BE2C (cell line): ENCODE results near the gene WDR83.
A peak's percentile ranks its signal among the peaks of the same experiment; 100 is the strongest.

Experiments used
- DNase-seq: peaks from one replicate; pipeline ENCODE4 v3.0.0-alpha.2; 2020
- H3K27me3 ChIP-seq: fragments of 250-450 bp; sonication (Bioruptor Pico); 2 replicates; pipeline ENCODE4 v1.5.1; 2020; ENCODE audit warnings: mild to moderate bottlenecking
- H3K36me3 ChIP-seq: fragments of 250-450 bp; sonication (Bioruptor Pico); 2 replicates; pipeline ENCODE4 v1.5.1; 2020; ENCODE audit warnings: mild to moderate bottlenecking
- H3K4me1 ChIP-seq: fragments of 250-450 bp; sonication (Bioruptor Pico); 2 replicates; pipeline ENCODE4 v1.5.1; 2020
- H3K4me3 ChIP-seq: 2 replicates; pipeline ENCODE4 v1.5.1; 2011; ENCODE audit warnings: low read depth, low read length
- H3K9me3 ChIP-seq: fragments of 250-450 bp; sonication (Bioruptor Pico); 2 replicates; pipeline ENCODE4 v1.5.1; 2020
- TF ChIP-seq, protein P1 (sequence below): IDR thresholded peaks from 2 replicates; pipeline ENCODE4 v1.5.1; 2012; ENCODE audit warnings: mild to moderate bottlenecking, low read depth, low read length

Gene WDR83

DNA sequence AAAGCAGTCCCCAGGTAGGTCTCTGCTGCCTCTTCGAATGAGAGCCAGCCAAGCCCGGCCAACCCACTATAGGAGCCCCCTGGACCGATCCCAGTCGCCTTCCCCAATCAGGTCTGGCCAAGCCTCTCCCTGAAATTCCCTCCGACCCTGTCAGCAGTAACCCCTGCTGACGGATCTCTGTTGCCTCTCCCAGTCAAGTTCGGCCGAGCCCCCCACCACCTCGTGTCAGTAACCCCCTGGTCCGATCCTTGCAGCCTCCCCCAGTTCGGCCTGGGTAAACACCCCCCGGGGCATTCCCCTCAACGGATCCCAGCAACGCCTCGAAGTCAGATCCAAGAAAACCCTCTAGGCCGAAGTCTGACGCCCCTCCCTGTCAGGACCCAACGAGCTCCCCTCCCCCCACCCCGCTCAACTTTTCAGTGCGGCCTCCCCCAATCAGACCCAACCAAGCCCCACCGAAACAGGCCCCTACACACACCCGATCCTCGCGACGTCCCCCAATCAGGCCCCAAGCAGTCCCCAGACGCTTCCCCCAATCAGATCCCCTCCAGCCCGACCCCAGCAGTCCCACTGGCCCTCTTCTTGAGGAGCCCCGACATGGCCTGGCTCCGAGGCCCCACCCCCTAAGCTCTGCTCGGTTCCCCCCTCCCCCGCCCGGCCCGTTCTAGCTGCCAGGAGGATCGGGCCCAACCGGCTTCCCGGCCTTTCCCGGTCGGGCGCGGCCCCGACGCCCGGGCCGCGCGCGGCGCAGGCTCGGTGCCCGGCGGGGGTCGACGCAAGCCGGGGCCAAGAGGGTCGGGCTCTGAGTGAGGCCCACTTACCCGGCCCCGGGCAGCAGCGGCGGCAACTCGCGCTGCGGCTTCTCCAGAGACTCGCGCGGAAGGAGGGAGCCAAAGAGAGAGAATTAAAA, 55.3 kb downstream of the WDR83 start:
- Histone ChIP-seq H3K4me3 (peak overlapping the region; percentile 93), H3K36me3 (peaks cover 39% of the 10 kb centered on the region), H3K9me3 (no peaks in the 10 kb centered on the region), H3K4me1 (no peaks in the 10 kb centered on the region; the same call in 1 of the 2 replicates), H3K27me3 (no peaks in the 10 kb centered on the region)
- DNase-seq = peak; percentile 61
- TF ChIP-seq, protein P1, sequence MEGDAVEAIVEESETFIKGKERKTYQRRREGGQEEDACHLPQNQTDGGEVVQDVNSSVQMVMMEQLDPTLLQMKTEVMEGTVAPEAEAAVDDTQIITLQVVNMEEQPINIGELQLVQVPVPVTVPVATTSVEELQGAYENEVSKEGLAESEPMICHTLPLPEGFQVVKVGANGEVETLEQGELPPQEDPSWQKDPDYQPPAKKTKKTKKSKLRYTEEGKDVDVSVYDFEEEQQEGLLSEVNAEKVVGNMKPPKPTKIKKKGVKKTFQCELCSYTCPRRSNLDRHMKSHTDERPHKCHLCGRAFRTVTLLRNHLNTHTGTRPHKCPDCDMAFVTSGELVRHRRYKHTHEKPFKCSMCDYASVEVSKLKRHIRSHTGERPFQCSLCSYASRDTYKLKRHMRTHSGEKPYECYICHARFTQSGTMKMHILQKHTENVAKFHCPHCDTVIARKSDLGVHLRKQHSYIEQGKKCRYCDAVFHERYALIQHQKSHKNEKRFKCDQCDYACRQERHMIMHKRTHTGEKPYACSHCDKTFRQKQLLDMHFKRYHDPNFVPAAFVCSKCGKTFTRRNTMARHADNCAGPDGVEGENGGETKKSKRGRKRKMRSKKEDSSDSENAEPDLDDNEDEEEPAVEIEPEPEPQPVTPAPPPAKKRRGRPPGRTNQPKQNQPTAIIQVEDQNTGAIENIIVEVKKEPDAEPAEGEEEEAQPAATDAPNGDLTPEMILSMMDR = no peak

DNA sequence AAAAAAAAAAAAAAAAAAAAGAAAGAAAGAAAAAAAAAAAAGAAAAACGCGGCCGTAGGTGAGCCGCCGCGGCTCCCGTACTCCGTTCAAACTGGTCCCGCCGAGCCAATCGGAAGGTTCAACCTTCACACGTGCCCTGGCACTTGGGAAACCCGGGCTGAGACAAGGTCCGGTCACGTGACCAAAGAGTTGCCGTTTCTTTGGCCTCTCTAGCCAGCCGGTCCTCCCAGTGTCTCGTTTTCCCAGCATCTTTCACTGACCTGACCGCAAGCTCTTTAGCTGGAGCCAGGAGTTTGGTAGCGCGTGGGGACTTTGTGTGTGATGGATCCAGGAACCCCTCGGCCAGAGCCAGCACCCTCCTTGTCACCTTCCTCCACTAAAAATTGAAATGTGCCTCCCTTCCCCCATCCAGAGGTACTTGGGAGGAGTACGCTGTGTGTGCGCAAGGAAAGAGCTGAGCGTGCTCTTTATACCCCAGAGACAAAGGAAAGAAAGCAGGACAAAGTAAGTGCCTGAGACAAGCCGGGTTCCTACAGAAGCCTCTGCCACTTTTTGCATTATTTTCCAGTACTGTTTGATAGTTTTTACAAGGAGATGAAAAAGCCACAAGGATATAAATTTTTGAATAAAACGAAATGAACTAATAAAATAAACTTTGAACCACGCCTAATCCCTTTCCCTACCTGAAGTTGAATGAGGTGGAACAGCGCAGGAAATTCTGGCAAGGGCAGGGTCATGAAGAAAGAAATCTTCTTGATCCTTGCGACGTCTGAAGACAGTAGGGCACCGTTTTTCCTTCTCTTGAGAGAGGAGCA, 56.2 kb downstream of the WDR83 start:
- peak overlapping the region; percentile 93 for H3K4me3 ChIP-seq
- H3K27me3 ChIP-seq = no peaks in the 10 kb centered on the region
- DNase-seq = peak; percentile 98
- H3K36me3 ChIP-seq = peaks cover 33% of the 10 kb centered on the region
- no peaks in the 10 kb centered on the region for H3K9me3 ChIP-seq
- H3K4me1 ChIP-seq = no peaks in the 10 kb centered on the region; the same call in 1 of the 2 replicates
- TF ChIP-seq, protein P1 = no peak

GRCh38 chr19:12723381-12723640, 56.7 kb downstream of the WDR83 start:
- DNase-seq = no peak
- Histone ChIP-seq H3K4me1 (no peaks in the 10 kb centered on the region; the same call in 1 of the 2 replicates), H3K27me3 (no peaks in the 10 kb centered on the region), H3K9me3 (no peaks in the 10 kb centered on the region), H3K36me3 (peaks cover 33% of the 10 kb centered on the region), H3K4me3 (peak overlapping the region; percentile 93)
- TF ChIP-seq, protein P1 = no peak

DNA sequence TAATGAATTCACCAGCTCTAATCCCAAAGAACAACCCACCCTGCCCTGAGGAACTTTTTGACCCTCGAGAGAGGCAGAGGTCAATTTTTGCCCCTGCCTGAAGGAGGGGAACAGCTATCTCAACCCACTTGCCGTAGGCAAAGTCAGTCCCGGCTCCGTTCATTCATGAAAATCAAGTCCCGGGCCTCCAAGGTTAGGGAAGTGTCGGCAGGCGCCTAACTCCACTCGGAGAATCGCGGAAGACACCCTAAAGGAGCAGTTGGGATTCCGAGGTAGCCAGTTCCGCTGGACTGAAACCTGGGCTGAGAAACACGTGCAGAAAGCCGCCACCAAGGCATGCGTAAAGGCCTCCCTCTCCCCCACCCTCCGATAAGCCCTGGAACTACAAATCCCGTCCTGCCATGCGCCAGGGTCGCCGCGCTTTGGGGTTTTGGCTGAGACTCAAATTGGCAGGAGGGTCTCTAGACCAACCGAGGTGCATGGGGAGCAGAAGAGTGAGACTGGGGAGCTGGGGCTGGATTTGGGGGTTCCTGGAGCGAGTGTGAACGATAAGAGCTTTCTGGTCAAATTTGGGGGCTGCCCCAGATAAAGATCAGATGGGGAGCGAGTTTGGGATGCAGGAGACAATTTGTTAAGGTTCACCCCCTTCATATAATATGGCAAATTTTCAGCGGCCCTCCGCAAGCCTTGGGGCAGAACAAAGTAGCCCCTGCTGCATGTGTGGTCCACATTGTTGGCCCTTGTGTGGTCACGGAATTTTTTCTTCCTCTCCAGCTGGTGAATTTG, 57.2 kb downstream of the WDR83 start, which contains the start of gene TNPO2:
TSS of gene TNPO2 (minus strand) at position 292 of the 786 bp plus-strand sequence. CDS start 2,955 bp downstream, outside the sequence.
- DNase-seq = peak; percentile 87
- peaks cover 31% of the 10 kb centered on the region for H3K36me3 ChIP-seq
- H3K4me3 ChIP-seq = peak within 1 kb of the TSS; percentile 93
- H3K27me3 ChIP-seq = no peaks in the 10 kb centered on the region
- no peaks in the 10 kb centered on the region; the same call in 1 of the 2 replicates for H3K4me1 ChIP-seq
- H3K9me3 ChIP-seq = no peaks in the 10 kb centered on the region
- TF ChIP-seq, protein P1 = no peak
